IMR-90 (cell line): Measurements from ENCODE around the gene URI1. TPM values are rescaled to one million over a fixed set of nuclear protein-coding genes. Genes with fewer than 3 reads are reported as not detected.

Experiments
- ATAC-seq: fragments of 200-7000 bp; cut with Tn5 transposase; 2 replicates; pipeline ENCODE4 v1.9.1; 2020; ENCODE audit warnings: low read depth, mild to moderate bottlenecking, moderate library complexity
- BruUV-seq: library from RNA; stranded (reverse); fragments of 400-500 nt; replicated peaks from 2 replicates; lab custom pipeline; 2021; lab: Mats Ljungman, UMichigan
- CTCF ChIA-PET: fragments of 300-600 bp; formaldehyde crosslinking; extraction: SDS; loops from one replicate; lab custom pipeline; 2021; ENCODE audit warnings: antibody characterized with exemption; lab: Yijun Ruan, JAX
- POLR2A ChIA-PET: fragments of 300-600 bp; sonication (Branson Sonifier 250); formaldehyde crosslinking; loops from one replicate; lab custom pipeline; 2022; ENCODE audit warnings: antibody characterized with exemption; ENCODE audit not compliant: unreplicated experiment; lab: Charles Lee
- DNase-seq: peaks from one replicate; pipeline ENCODE4 v3.0.0; 2013
- H2AFZ ChIP-seq: replicated peaks from 2 replicates; pipeline ENCODE3; 2013; ENCODE audit warnings: low read length, mild to moderate bottlenecking; ENCODE audit not compliant: poor library complexity
- H2AK5ac ChIP-seq: 2 replicates; pipeline ENCODE4 v1.6.1; 2013; ENCODE audit warnings: low read depth, low read length, inconsistent platforms
- H2AK9ac ChIP-seq: replicated peaks from 2 replicates; pipeline ENCODE3; 2013; ENCODE audit warnings: mild to moderate bottlenecking, low read depth, low read length, moderate library complexity; ENCODE audit not compliant: poor library complexity
- H2BK120ac ChIP-seq: 2 replicates; pipeline ENCODE4 v1.6.1; 2013; ENCODE audit warnings: low read depth, low read length, inconsistent platforms
- H2BK15ac ChIP-seq: 3 replicates; pipeline ENCODE4 v1.6.1; 2013; ENCODE audit warnings: low read depth, low read length, inconsistent platforms
- H2BK20ac ChIP-seq: 2 replicates; pipeline ENCODE4 v1.6.1; 2013; ENCODE audit warnings: low read depth, mild to moderate bottlenecking, inconsistent platforms, low read length, moderate library complexity
- H2BK5ac ChIP-seq: 2 replicates; pipeline ENCODE4 v1.6.1; 2013; ENCODE audit warnings: mild to moderate bottlenecking, low read depth, low read length, inconsistent platforms; ENCODE audit not compliant: poor library complexity, severe bottlenecking
- H3K14ac ChIP-seq: replicated peaks from 2 replicates; pipeline ENCODE4 v1.6.1; 2013; ENCODE audit warnings: low read depth, low read length, inconsistent platforms
- H3K18ac ChIP-seq: 2 replicates; pipeline ENCODE4 v1.6.1; 2013; ENCODE audit warnings: low read depth, low read length, control low read depth
- H3K23ac ChIP-seq: 2 replicates; pipeline ENCODE4 v1.6.1; 2013; ENCODE audit warnings: low read depth, low read length, inconsistent platforms
- H3K27ac ChIP-seq: 2 replicates; pipeline ENCODE4 v1.5.1; 2013; ENCODE audit warnings: mild to moderate bottlenecking, control low read depth, low read length; ENCODE audit not compliant: insufficient read depth
- H3K27me3 ChIP-seq: 2 replicates; pipeline ENCODE4 v1.6.1; 2013; ENCODE audit warnings: low read length; ENCODE audit not compliant: control insufficient read depth, insufficient read depth
- H3K36me3 ChIP-seq: 2 replicates; pipeline ENCODE4 v1.6.1; 2013; ENCODE audit warnings: low read length, mixed read lengths; ENCODE audit not compliant: control insufficient read depth, insufficient read depth
- H3K4ac ChIP-seq: 2 replicates; pipeline ENCODE4 v1.6.1; 2013; ENCODE audit warnings: low read depth, low read length, inconsistent platforms
- H3K4me1 ChIP-seq: 2 replicates; pipeline ENCODE4 v1.6.1; 2013; ENCODE audit warnings: low read length, mixed read lengths; ENCODE audit not compliant: control insufficient read depth, insufficient read depth
- H3K4me2 ChIP-seq: 2 replicates; pipeline ENCODE4 v1.6.1; 2013; ENCODE audit warnings: low read depth, mild to moderate bottlenecking, control low read depth, low read length, moderate library complexity
- H3K4me3 ChIP-seq: 2 replicates; pipeline ENCODE4 v1.5.1; 2013; ENCODE audit warnings: low read depth, mild to moderate bottlenecking, control low read depth, low read length, moderate library complexity; ENCODE audit not compliant: insufficient read depth
- H3K56ac ChIP-seq: 2 replicates; pipeline ENCODE4 v1.6.1; 2013; ENCODE audit warnings: low read length, inconsistent platforms; ENCODE audit not compliant: insufficient read depth; ENCODE audit errors: extremely low read depth
- H3K79me1 ChIP-seq, 2 experiments: 2 replicates each; pipeline ENCODE4 v1.6.1; 2013; ENCODE audit warnings: low read length in 2 of 2, inconsistent platforms in 1 of 2, low read depth in 1 of 2
- H3K9ac ChIP-seq: 2 replicates; pipeline ENCODE4 v1.6.1; 2013; ENCODE audit warnings: low read depth, low read length, control low read depth
- H3K9me1 ChIP-seq: 2 replicates; pipeline ENCODE4 v1.6.1; 2013; ENCODE audit warnings: low read length, inconsistent platforms; ENCODE audit not compliant: insufficient read depth
- H3K9me3 ChIP-seq: 2 replicates; pipeline ENCODE4 v1.6.1; 2013; ENCODE audit warnings: low read length; ENCODE audit not compliant: control insufficient read depth, insufficient read depth
- H4K20me1 ChIP-seq: 2 replicates; pipeline ENCODE4 v1.6.1; 2013; ENCODE audit warnings: low read length, inconsistent platforms; ENCODE audit not compliant: insufficient read depth
- H4K5ac ChIP-seq: 2 replicates; pipeline ENCODE4 v1.6.1; 2013; ENCODE audit warnings: mild to moderate bottlenecking, low read depth, low read length, control low read depth
- H4K8ac ChIP-seq, 2 experiments: 2 replicates each; pipeline ENCODE4 v1.6.1; 2013; ENCODE audit warnings: low read depth in 2 of 2, low read length in 2 of 2, control low read depth in 1 of 2, inconsistent platforms in 1 of 2
- H4K91ac ChIP-seq: 2 replicates; pipeline ENCODE4 v1.6.1; 2013; ENCODE audit warnings: low read depth, low read length, inconsistent platforms; ENCODE audit not compliant: insufficient read depth
- BHLHE40 ChIP-seq: fragments of 150-350 bp; IDR thresholded peaks from 2 replicates; pipeline ENCODE4 v1.6.1; 2016; ENCODE audit warnings: mild to moderate bottlenecking, low read depth, low read length
- CEBPB ChIP-seq: IDR thresholded peaks from 2 replicates; pipeline ENCODE4 v1.6.1; 2012; ENCODE audit warnings: low read depth, low read length, improper control_type of control experiment
- CHD1 ChIP-seq: IDR thresholded peaks from 2 replicates; pipeline ENCODE4 v1.6.1; 2012; ENCODE audit warnings: low read depth, low read length, improper control_type of control experiment
- FOS ChIP-seq: fragments of 150-350 bp; IDR thresholded peaks from 2 replicates; pipeline ENCODE4 v1.6.1; 2016; ENCODE audit warnings: low read depth, low read length
- MAFK ChIP-seq: IDR thresholded peaks from 2 replicates; pipeline ENCODE4 v1.6.1; 2012; ENCODE audit warnings: low read depth, low read length, improper control_type of control experiment
- MAZ ChIP-seq: IDR thresholded peaks from 2 replicates; pipeline ENCODE4 v1.6.1; 2012; ENCODE audit warnings: low read depth, mild to moderate bottlenecking, low read length, improper control_type of control experiment, moderate library complexity, borderline replicate concordance
- MXI1 ChIP-seq: IDR thresholded peaks from 2 replicates; pipeline ENCODE4 v1.6.1; 2012; ENCODE audit warnings: low read depth, mild to moderate bottlenecking, low read length, moderate library complexity, borderline replicate concordance
- NFE2L2 ChIP-seq: fragments of 150-350 bp; IDR thresholded peaks from 2 replicates; pipeline ENCODE4 v1.6.1; 2016; ENCODE audit warnings: low read depth, mild to moderate bottlenecking, low read length
- POLR2A ChIP-seq: IDR thresholded peaks from 2 replicates; pipeline ENCODE4 v1.6.1; 2012; ENCODE audit warnings: mild to moderate bottlenecking, low read depth, low read length
- RAD21 ChIP-seq: IDR thresholded peaks from 2 replicates; pipeline ENCODE4 v1.6.1; 2012; ENCODE audit warnings: low read length, improper control_type of control experiment
- RCOR1 ChIP-seq: IDR thresholded peaks from 2 replicates; pipeline ENCODE4 v1.6.1; 2012; ENCODE audit warnings: mild to moderate bottlenecking, low read length, improper control_type of control experiment; ENCODE audit not compliant: insufficient replicate concordance
- RFX5 ChIP-seq: IDR thresholded peaks from 2 replicates; pipeline ENCODE4 v1.8.0; 2012; ENCODE audit warnings: low read depth, mild to moderate bottlenecking, low read length, moderate library complexity
- SMC3 ChIP-seq: fragments of 150-350 bp; IDR thresholded peaks from 2 replicates; pipeline ENCODE4 v1.6.1; 2016; ENCODE audit warnings: low read depth, mild to moderate bottlenecking, antibody characterized with exemption, low read length, moderate library complexity
- USF2 ChIP-seq: fragments of 150-350 bp; IDR thresholded peaks from 2 replicates; pipeline ENCODE4 v1.6.1; 2017; ENCODE audit warnings: mild to moderate bottlenecking, antibody characterized with exemption, low read length, low read depth
- WGBS, 2 experiments: methylation state at CpG; one replicate each; pipeline versions ENCODE4 v1.1.5 to v1.1.7; 2013; ENCODE audit warnings: missing lambda C conversion rate in 2 of 2; ENCODE audit not compliant: insufficient read length in 1 of 2; ENCODE audit errors: extremely low coverage in 2 of 2; 5-methylcytosine and 5-hydroxymethylcytosine counted together
- dilution Hi-C: fragments of 300-500 bp; cut with HindIII; formaldehyde crosslinking; loops from one replicate; pipeline ENCODE4 v1.14.3; 2018; ENCODE audit warnings: low sequenced_read_pairs; ENCODE audit not compliant: unreplicated experiment
- in situ Hi-C: fragments of 300-500 bp; cut with MboI; formaldehyde crosslinking; loops from 3 replicates; pipeline ENCODE4 v1.14.3; 2019; ENCODE audit warnings: low sequenced_read_pairs, inconsistent platforms, mixed read lengths
- intact Hi-C: fragments of 100-400 bp; cut with micrococcal nuclease; formaldehyde crosslinking; loops from 2 replicates; pipeline ENCODE4 v1.10.0; 2022
- polyA plus RNA-seq, 3 experiments: library from polyadenylated mRNA; depleted of rRNA; stranded (reverse); fragments of >200 nt; gene quantifications; 2 replicates each; pipeline ENCODE4 v1.2.3, GENCODE V29; 2012; ENCODE audit warnings: low replicate concordance in 1 of 3
- total RNA-seq: library from RNA; depleted of rRNA; stranded (reverse); fragments of >200 nt; gene quantifications from 2 replicates; pipeline ENCODE4 v1.2.3, GENCODE V29; 2012
- TF ChIP-seq, protein P1 (sequence below): conservative IDR thresholded peaks from 2 replicates; pipeline ENCODE4 v1.5.1; 2012; ENCODE audit warnings: mild to moderate bottlenecking, low read depth, low read length, improper control_type of control experiment
- TF ChIP-seq, protein P2 (sequence below): fragments of 150-350 bp; IDR thresholded peaks from 2 replicates; pipeline ENCODE4 v1.6.1; 2016; ENCODE audit warnings: low read depth, mild to moderate bottlenecking, low read length, moderate library complexity, borderline replicate concordance

URI1 gene
- total and polyA plus RNA-seq, 2 of the 4 experiments (the other 2 are of a cell fraction), result 43.2 to 45.3 TPM

DNA sequence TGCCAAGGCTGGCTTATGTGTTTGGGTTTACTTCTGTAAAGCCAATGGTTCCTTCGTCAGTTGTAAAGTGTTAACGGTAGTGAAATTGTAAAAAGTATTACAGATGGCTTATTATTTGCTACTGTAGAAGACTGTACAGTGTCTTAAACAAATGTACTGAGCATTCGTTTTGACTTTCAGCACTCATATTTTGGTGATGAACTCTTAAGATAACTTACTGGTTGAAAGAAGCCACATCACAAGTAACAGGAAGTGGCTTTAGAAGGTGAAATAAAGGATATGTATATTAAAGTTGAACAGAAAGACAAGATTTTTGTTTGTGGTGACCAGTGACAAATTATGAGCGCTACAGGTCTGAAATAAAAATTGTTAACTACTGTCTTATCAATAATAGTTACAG lies 64.2 kb downstream of the URI1 start:
- no peaks in the 10 kb centered on the region; the same call in 1 of the 2 replicates for H3K4me1 ChIP-seq
- no peak overlapping the region for H3K27ac ChIP-seq
- no peak overlapping the region for H3K4me3 ChIP-seq
- H2BK20ac ChIP-seq, result no peak overlapping the region
- peaks cover 7% of the 10 kb centered on the region for H3K36me3 ChIP-seq
- intact Hi-C loops, result loop anchor here (5.0 kb wide), 1 partner anchor 39 kb away; no protein-coding TSS in a partner anchor
- peaks cover 3% of the 10 kb centered on the region; the same call in 1 of the 2 replicates for H3K9me1 ChIP-seq
- H2BK120ac ChIP-seq, result no peak overlapping the region
- no peak overlapping the region for H4K8ac ChIP-seq
- no TSS peak for BruUV-seq
- no peak overlapping the region for H4K5ac ChIP-seq
- H3K27me3 ChIP-seq, result no peaks in the 10 kb centered on the region
- no peak overlapping the region for H2BK15ac ChIP-seq
- no peak overlapping the region for H3K14ac ChIP-seq
- no peak overlapping the region for H2AK9ac ChIP-seq
- no peak overlapping the region for H3K18ac ChIP-seq
- no peak overlapping the region for H2BK5ac ChIP-seq
- in situ Hi-C loops, result no loop called here
- WGBS, 2 experiments, result no CpG with 5 or more reads among the region's 4 CpGs
- TF ChIP-seq RCOR1, result no peak
- TF ChIP-seq MXI1, result no peak
- no peak for TF ChIP-seq POLR2A
- TF ChIP-seq, protein P1, sequence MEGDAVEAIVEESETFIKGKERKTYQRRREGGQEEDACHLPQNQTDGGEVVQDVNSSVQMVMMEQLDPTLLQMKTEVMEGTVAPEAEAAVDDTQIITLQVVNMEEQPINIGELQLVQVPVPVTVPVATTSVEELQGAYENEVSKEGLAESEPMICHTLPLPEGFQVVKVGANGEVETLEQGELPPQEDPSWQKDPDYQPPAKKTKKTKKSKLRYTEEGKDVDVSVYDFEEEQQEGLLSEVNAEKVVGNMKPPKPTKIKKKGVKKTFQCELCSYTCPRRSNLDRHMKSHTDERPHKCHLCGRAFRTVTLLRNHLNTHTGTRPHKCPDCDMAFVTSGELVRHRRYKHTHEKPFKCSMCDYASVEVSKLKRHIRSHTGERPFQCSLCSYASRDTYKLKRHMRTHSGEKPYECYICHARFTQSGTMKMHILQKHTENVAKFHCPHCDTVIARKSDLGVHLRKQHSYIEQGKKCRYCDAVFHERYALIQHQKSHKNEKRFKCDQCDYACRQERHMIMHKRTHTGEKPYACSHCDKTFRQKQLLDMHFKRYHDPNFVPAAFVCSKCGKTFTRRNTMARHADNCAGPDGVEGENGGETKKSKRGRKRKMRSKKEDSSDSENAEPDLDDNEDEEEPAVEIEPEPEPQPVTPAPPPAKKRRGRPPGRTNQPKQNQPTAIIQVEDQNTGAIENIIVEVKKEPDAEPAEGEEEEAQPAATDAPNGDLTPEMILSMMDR, result no peak
- TF ChIP-seq BHLHE40, result no peak
- no peak for TF ChIP-seq RAD21
- no peak for TF ChIP-seq CHD1
- no peak for TF ChIP-seq FOS
- no peak for TF ChIP-seq MAZ
- no peak for TF ChIP-seq CEBPB
- TF ChIP-seq, protein P2, sequence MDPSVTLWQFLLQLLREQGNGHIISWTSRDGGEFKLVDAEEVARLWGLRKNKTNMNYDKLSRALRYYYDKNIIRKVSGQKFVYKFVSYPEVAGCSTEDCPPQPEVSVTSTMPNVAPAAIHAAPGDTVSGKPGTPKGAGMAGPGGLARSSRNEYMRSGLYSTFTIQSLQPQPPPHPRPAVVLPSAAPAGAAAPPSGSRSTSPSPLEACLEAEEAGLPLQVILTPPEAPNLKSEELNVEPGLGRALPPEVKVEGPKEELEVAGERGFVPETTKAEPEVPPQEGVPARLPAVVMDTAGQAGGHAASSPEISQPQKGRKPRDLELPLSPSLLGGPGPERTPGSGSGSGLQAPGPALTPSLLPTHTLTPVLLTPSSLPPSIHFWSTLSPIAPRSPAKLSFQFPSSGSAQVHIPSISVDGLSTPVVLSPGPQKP, result no peak
- no peak for TF ChIP-seq RFX5
- TF ChIP-seq USF2, result no peak
- no peak for TF ChIP-seq MAFK
- TF ChIP-seq NFE2L2, result no peak
- TF ChIP-seq SMC3, result no peak
- H3K4me2 ChIP-seq, result no peak overlapping the region
- no peak overlapping the region for H4K91ac ChIP-seq
- dilution Hi-C loops, result no loop called here
- CTCF ChIA-PET, result no interaction called here
- H2AK5ac ChIP-seq, result no peak overlapping the region
- POLR2A ChIA-PET, result no interaction called here
- no peak overlapping the region for H3K56ac ChIP-seq
- no peak overlapping the region for H3K4ac ChIP-seq
- DNase-seq (no peak), ATAC-seq (no peak)
- no peaks in the 10 kb centered on the region for H4K20me1 ChIP-seq
- peaks cover 14 to 16% of the 10 kb centered on the region in 2 experiments for H3K79me1 ChIP-seq
- no peak overlapping the region for H3K9ac ChIP-seq
- no peaks in the 10 kb centered on the region for H3K9me3 ChIP-seq
- no peak overlapping the region for H3K23ac ChIP-seq
- no peak overlapping the region for H2AFZ ChIP-seq
